H9 (cell line): ENCODE results near the gene EVI5. TPM values are rescaled to one million over a fixed set of nuclear protein-coding genes. Genes with fewer than 3 reads are reported as not detected.

Source experiments
- DNase-seq: peaks from one replicate; pipeline ENCODE4 v3.0.0-alpha.2; 2017
- H2AFZ ChIP-seq: one replicate; pipeline ENCODE4 v1.6.1; 2013; ENCODE audit warnings: mild to moderate bottlenecking, low read length, control low read depth, moderate library complexity
- H2AK5ac ChIP-seq: 2 replicates; pipeline ENCODE4 v1.6.1; 2013; ENCODE audit warnings: low read length, control low read depth, mixed read lengths; ENCODE audit not compliant: insufficient read length
- H2BK120ac ChIP-seq: one replicate; pipeline ENCODE4 v1.6.1; 2013; ENCODE audit warnings: low read depth, mild to moderate bottlenecking, low read length, control low read depth, inconsistent platforms; ENCODE audit not compliant: poor library complexity, severe bottlenecking
- H2BK12ac ChIP-seq: 2 replicates; pipeline ENCODE4 v1.6.1; 2013; ENCODE audit warnings: low read length, control low read depth, mixed read lengths, low read depth; ENCODE audit not compliant: insufficient read length
- H2BK15ac ChIP-seq: 2 replicates; pipeline ENCODE4 v1.6.1; 2013; ENCODE audit warnings: low read depth, low read length, control low read depth
- H2BK20ac ChIP-seq: one replicate; pipeline ENCODE4 v1.6.1; 2013; ENCODE audit warnings: low read depth, mild to moderate bottlenecking, low read length, control low read depth, inconsistent platforms; ENCODE audit not compliant: poor library complexity, severe bottlenecking
- H2BK5ac ChIP-seq: 2 replicates; pipeline ENCODE4 v1.6.1; 2013; ENCODE audit warnings: low read length, control low read depth, mixed read lengths; ENCODE audit not compliant: insufficient read length
- H3K14ac ChIP-seq: 2 replicates; pipeline ENCODE4 v1.6.1; 2013; ENCODE audit warnings: low read length, control low read depth; ENCODE audit not compliant: insufficient read depth
- H3K18ac ChIP-seq: 2 replicates; pipeline ENCODE4 v1.6.1; 2013; ENCODE audit warnings: low read depth, mild to moderate bottlenecking, mixed read lengths, low read length, control low read depth; ENCODE audit not compliant: insufficient read length
- H3K23ac ChIP-seq: 2 replicates; pipeline ENCODE4 v1.6.1; 2013; ENCODE audit warnings: low read length, control low read depth, mixed read lengths, low read depth; ENCODE audit not compliant: insufficient read length
- H3K23me2 ChIP-seq: 2 replicates; pipeline ENCODE4 v1.6.1; 2013; ENCODE audit warnings: low read depth, mild to moderate bottlenecking, mixed read lengths, low read length, control low read depth; ENCODE audit not compliant: insufficient read length, poor library complexity, severe bottlenecking
- H3K27ac ChIP-seq: 2 replicates; pipeline ENCODE4 v1.5.1; 2013; ENCODE audit warnings: low read length, control low read depth, mixed read lengths, low read depth; ENCODE audit not compliant: insufficient read length
- H3K27me3 ChIP-seq: 2 replicates; pipeline ENCODE4 v1.6.1; 2013; ENCODE audit warnings: low read length, control low read depth, inconsistent platforms; ENCODE audit not compliant: insufficient read depth
- H3K4ac ChIP-seq: 2 replicates; pipeline ENCODE4 v1.6.1; 2013; ENCODE audit warnings: low read depth, mild to moderate bottlenecking, control low read depth, inconsistent platforms, low read length, moderate library complexity
- H3K4me1 ChIP-seq: 2 replicates; pipeline ENCODE4 v1.6.1; 2013; ENCODE audit warnings: low read length, control low read depth, inconsistent platforms; ENCODE audit not compliant: insufficient read depth
- H3K4me2 ChIP-seq: 2 replicates; pipeline ENCODE4 v1.6.1; 2013; ENCODE audit warnings: low read length, control low read depth, mixed read lengths; ENCODE audit not compliant: insufficient read length, insufficient read depth
- H3K56ac ChIP-seq: 2 replicates; pipeline ENCODE4 v1.6.1; 2013; ENCODE audit warnings: low read depth, mild to moderate bottlenecking, mixed read lengths, low read length, control low read depth; ENCODE audit not compliant: insufficient read length
- H3K79me1 ChIP-seq: 2 replicates; pipeline ENCODE4 v1.6.1; 2013; ENCODE audit warnings: low read depth, mild to moderate bottlenecking, moderate library complexity, low read length, control low read depth, inconsistent platforms; ENCODE audit not compliant: insufficient read depth, poor library complexity, severe bottlenecking
- H3K79me2 ChIP-seq: 2 replicates; pipeline ENCODE4 v1.6.1; 2013; ENCODE audit warnings: low read length, control low read depth, inconsistent platforms; ENCODE audit not compliant: insufficient read depth
- H3K9ac ChIP-seq: 2 replicates; pipeline ENCODE4 v1.6.1; 2013; ENCODE audit warnings: low read length, control low read depth, mixed read lengths; ENCODE audit not compliant: insufficient read length; ENCODE audit errors: extremely low read depth
- H3K9me3 ChIP-seq: one replicate; pipeline ENCODE4 v1.6.1; 2013; ENCODE audit warnings: low read depth, low read length, inconsistent platforms; ENCODE audit not compliant: control insufficient read depth
- H3T11ph ChIP-seq: one replicate; pipeline ENCODE4 v1.6.1; 2013; ENCODE audit warnings: mild to moderate bottlenecking, low read length, control low read depth, inconsistent platforms
- H4K20me1 ChIP-seq: one replicate; pipeline ENCODE4 v1.6.1; 2013; ENCODE audit not compliant: control insufficient read depth, insufficient read length, insufficient read depth
- H4K5ac ChIP-seq: 2 replicates; pipeline ENCODE4 v1.6.1; 2013; ENCODE audit warnings: low read depth, mild to moderate bottlenecking, mixed read lengths, low read length, control low read depth; ENCODE audit not compliant: insufficient read length
- H4K8ac ChIP-seq: replicated peaks from 2 replicates; pipeline ENCODE4 v1.6.1; 2013; ENCODE audit warnings: low read length, control low read depth, mixed read lengths, low read depth; ENCODE audit not compliant: insufficient read length
- H4K91ac ChIP-seq: 2 replicates; pipeline ENCODE4 v1.6.1; 2013; ENCODE audit warnings: low read depth, mild to moderate bottlenecking, moderate library complexity, mixed read lengths, low read length, control low read depth; ENCODE audit not compliant: insufficient read length
- H3K27ac Mint-ChIP-seq, 3 experiments: 2 replicates in 2 of 3; 3 replicates in 1 of 3; pipeline ENCODE4 v1.8.0; 2020 to 2021; ENCODE audit warnings: mixed read lengths in 3 of 3, mild to moderate bottlenecking in 1 of 3, moderate library complexity in 1 of 3
- H3K27me3 Mint-ChIP-seq: 2 replicates; pipeline ENCODE4 v1.8.0; 2021; ENCODE audit warnings: low read depth, mild to moderate bottlenecking, moderate library complexity, mixed read lengths
- H3K36me3 Mint-ChIP-seq, 3 experiments: 2 replicates in 2 of 3; 3 replicates in 1 of 3; pipeline ENCODE4 v1.8.0; 2020 to 2021; ENCODE audit warnings: low read depth in 3 of 3, mixed read lengths in 3 of 3; ENCODE audit not compliant: insufficient read depth in 1 of 3
- H3K4me1 Mint-ChIP-seq, 2 experiments: 2 replicates each; pipeline ENCODE4 v1.8.0; 2020; ENCODE audit warnings: mixed read lengths in 2 of 2
- H3K4me3 Mint-ChIP-seq, 2 experiments: 2 replicates in 1 of 2; 3 replicates in 1 of 2; pipeline ENCODE4 v1.8.0; 2020 to 2021; ENCODE audit warnings: mild to moderate bottlenecking in 2 of 2, mixed read lengths in 2 of 2, moderate library complexity in 1 of 2
- H3K9me3 Mint-ChIP-seq, 2 experiments: 2 replicates in 1 of 2; 3 replicates in 1 of 2; pipeline ENCODE4 v1.8.0; 2020; ENCODE audit warnings: mild to moderate bottlenecking in 2 of 2, mixed read lengths in 2 of 2, moderate library complexity in 1 of 2
- WGBS: extraction: QIAGEN DNeasy Blood & Tissue Kit; methylation state at CpG from one replicate; pipeline ENCODE4 v1.1.7; 2013; ENCODE audit warnings: missing lambda C conversion rate, low lambda C conversion rate, mixed read lengths; ENCODE audit not compliant: insufficient read length; ENCODE audit errors: extremely low coverage; 5-methylcytosine and 5-hydroxymethylcytosine counted together
- total RNA-seq: library from RNA; stranded (reverse); gene quantifications from 2 replicates; pipeline ENCODE4 v1.2.1, GENCODE V29; 2021
- TF ChIP-seq, protein P1 (sequence below): fragments of 200-600 bp; sonication (generic); conservative IDR thresholded peaks from 3 replicates; pipeline ENCODE4 v1.8.0; 2021; ENCODE audit warnings: antibody characterized with exemption, mild to moderate bottlenecking

EVI5 gene
- total RNA-seq, 1 experiment from 2014 or later: 9.7 TPM

DNA sequence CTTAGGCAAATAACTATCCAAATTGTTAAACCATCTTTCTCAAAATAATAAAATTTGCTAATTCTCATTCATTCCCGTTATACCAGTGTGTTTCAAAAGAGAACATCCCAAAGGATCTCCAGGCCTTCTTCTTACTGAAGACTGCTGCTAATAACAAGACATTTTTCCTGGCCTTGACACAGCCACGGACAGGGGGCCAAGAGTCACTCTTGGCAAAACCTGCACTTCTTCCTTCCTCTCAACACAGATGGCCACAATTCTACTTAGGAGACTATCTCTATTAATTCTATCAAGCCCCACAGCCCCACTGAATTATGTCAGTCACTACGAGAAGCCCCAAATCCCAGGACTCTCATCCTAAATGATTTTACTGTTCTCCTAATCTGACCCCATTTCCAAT lies 86.0 kb downstream of the EVI5 start:
- H3K23me2 ChIP-seq: no peaks in the 10 kb centered on the region
- H4K8ac ChIP-seq: no peak overlapping the region
- Mint-ChIP-seq H3K4me3 (no peak overlapping the region), H3K36me3 (peaks cover 0 to 10% (median 8%) of the 10 kb centered on the region in 3 experiments; a peak in 4 of 7 replicates), H3K9me3 (no peaks in the 10 kb centered on the region), H3K27me3 (no peaks in the 10 kb centered on the region), H3K4me1 (no peaks in the 10 kb centered on the region), H3K27ac (no peak overlapping the region; a peak in 2 of 7 replicates)
- no CpG with 5 or more reads among the region's 3 CpGs for WGBS
- no peak overlapping the region for H2AK5ac ChIP-seq
- H3K14ac ChIP-seq: no peak overlapping the region
- H3T11ph ChIP-seq: no peak overlapping the region
- H3K27ac ChIP-seq: no peak overlapping the region
- DNase-seq: no peak
- H2BK120ac ChIP-seq: no peak overlapping the region
- H2BK15ac ChIP-seq: no peak overlapping the region
- no peak overlapping the region for H4K91ac ChIP-seq
- no peak overlapping the region for H3K18ac ChIP-seq
- H3K9ac ChIP-seq: no peak overlapping the region
- no peaks in the 10 kb centered on the region for H3K27me3 ChIP-seq
- H4K20me1 ChIP-seq: no peaks in the 10 kb centered on the region
- H2AFZ ChIP-seq: no peak overlapping the region
- H3K4me1 ChIP-seq: no peaks in the 10 kb centered on the region
- H2BK5ac ChIP-seq: no peak overlapping the region
- no peak overlapping the region for H3K56ac ChIP-seq
- H3K79me2 ChIP-seq: no peaks in the 10 kb centered on the region
- H2BK12ac ChIP-seq: no peak overlapping the region
- H2BK20ac ChIP-seq: no peak overlapping the region
- no peak overlapping the region for H3K4me2 ChIP-seq
- H3K9me3 ChIP-seq: no peaks in the 10 kb centered on the region
- no peaks in the 10 kb centered on the region for H3K79me1 ChIP-seq
- H3K23ac ChIP-seq: no peak overlapping the region
- no peak overlapping the region for H3K4ac ChIP-seq
- TF ChIP-seq, protein P1, sequence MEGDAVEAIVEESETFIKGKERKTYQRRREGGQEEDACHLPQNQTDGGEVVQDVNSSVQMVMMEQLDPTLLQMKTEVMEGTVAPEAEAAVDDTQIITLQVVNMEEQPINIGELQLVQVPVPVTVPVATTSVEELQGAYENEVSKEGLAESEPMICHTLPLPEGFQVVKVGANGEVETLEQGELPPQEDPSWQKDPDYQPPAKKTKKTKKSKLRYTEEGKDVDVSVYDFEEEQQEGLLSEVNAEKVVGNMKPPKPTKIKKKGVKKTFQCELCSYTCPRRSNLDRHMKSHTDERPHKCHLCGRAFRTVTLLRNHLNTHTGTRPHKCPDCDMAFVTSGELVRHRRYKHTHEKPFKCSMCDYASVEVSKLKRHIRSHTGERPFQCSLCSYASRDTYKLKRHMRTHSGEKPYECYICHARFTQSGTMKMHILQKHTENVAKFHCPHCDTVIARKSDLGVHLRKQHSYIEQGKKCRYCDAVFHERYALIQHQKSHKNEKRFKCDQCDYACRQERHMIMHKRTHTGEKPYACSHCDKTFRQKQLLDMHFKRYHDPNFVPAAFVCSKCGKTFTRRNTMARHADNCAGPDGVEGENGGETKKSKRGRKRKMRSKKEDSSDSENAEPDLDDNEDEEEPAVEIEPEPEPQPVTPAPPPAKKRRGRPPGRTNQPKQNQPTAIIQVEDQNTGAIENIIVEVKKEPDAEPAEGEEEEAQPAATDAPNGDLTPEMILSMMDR: no peak
- no peak overlapping the region for H4K5ac ChIP-seq
